ENCODE measurements around the gene STX3.

STX3 gene
- long read RNA-seq, donor 1, transcript STX3-201 (11 exons, 3,299 nt): major isoform, 7 of 87 reads
- long read RNA-seq, donor 1, partial matches to known transcripts: 9 of 87 reads
- long read RNA-seq, donor 1, other reads (novel, unspliced or antisense): 68 of 87 reads
- long read RNA-seq, donor 2, transcript STX3-201 (11 exons, 3,299 nt): major isoform, 7 of 7 reads
- long read RNA-seq, donor 2, partial matches to known transcripts: 0 of 7 reads
- long read RNA-seq, donor 2, other reads (novel, unspliced or antisense): 0 of 7 reads
- long read RNA-seq, donor 3, partial matches to known transcripts: 16 of 21 reads
- long read RNA-seq, donor 3, other reads (novel, unspliced or antisense): 0 of 21 reads
- long read RNA-seq, donor 4, partial matches to known transcripts: 8 of 11 reads
- long read RNA-seq, donor 4, other reads (novel, unspliced or antisense): 0 of 11 reads
- long read RNA-seq, donor 5, transcript STX3-201 (11 exons, 3,299 nt): major isoform, 8 of 11 reads
- long read RNA-seq, donor 5, partial matches to known transcripts: 0 of 11 reads
- long read RNA-seq, donor 5, other reads (novel, unspliced or antisense): 0 of 11 reads
- long read RNA-seq, donor 6, transcript STX3-201 (11 exons, 3,299 nt): major isoform, 6 of 72 reads
- long read RNA-seq, donor 6, partial matches to known transcripts: 0 of 72 reads
- long read RNA-seq, donor 6, other reads (novel, unspliced or antisense): 64 of 72 reads
- long read RNA-seq, donor 7, transcript STX3-201 (11 exons, 3,299 nt): major isoform, 13 of 15 reads
- long read RNA-seq, donor 7, partial matches to known transcripts: 0 of 15 reads
- long read RNA-seq, donor 7, other reads (novel, unspliced or antisense): 0 of 15 reads
- long read RNA-seq, donor 8, transcript STX3-201 (11 exons, 3,299 nt): major isoform, 8 of 29 reads
- long read RNA-seq, donor 8, partial matches to known transcripts: 21 of 29 reads
- long read RNA-seq, donor 8, other reads (novel, unspliced or antisense): 0 of 29 reads

DNA sequence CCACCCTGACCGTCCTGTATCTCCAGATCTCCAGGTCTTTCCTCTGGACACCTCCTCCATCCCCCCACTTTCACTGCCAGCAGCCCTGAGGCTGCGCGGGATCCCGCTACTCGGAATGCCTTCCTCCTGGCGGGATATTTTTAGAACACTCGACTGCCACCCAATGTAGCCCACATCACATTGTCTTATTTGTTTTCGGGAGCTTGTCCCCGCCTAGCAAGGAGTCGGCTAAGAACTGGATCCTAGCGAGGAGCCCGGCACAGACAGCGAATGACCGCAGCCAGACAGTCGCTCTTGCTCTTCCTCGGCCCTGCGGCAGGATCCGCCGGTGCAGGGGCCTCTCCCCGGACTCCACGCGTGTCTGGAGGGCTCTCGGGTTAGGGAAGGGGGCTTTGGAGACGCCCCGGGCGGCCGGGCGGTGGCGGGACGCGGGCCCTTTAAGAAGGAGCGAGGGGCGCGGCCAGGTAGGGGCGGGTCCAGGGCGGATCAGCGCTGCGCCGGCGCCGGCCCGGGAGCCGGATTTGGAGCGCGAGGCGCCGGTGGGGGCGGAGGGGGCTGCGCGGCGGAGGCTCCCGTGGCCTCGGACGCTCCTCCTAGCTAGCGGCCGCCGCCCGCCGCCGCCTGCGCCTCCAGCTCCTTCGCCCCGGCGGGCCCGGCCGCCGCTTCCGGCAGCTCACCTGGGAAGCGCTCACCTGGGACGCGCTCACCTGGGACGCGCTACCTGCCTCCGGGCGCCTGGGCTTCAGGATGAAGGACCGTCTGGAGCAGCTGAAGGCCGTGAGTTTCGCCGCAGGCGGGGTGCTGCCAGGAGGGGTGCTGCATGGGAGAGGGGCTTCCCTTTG is at the start of gene STX3:
Gene STX3 (plus strand): TSS at position 518 of the 842 bp plus-strand sequence. CDS start 230 bp downstream, at position 748.
- DNase-seq: peak; percentile 87

GRCh38 chr11:59706518-59707285 is 48.5 kb upstream of the STX3 start:
- no peak for DNase-seq

DNA sequence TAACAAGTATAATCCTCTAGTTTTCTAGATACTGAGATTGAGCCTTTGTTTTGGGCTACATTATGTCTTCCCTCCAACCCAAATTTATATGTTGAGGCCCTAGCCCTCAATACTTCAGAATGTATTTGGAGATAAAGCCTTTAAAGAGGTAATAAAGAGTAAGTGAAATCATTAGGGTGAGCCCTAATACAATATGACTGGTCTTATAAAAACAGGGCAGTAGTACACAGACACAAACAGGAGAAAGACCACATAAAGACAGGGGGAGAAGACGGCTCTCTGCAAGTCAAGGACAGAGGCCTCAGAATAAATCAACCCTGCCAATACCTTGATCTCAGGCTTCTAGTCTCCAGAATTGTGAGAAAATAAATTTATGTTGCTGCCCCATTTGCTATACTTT is 47.8 kb upstream of the STX3 start:
- no peak for DNase-seq

- no peak for DNase-seq
Observed at GRCh38 chr11:59708537-59708936, 46.6 kb upstream of the STX3 start.

GRCh38 chr11:59710136-59710847 is 44.9 kb upstream of the STX3 start:
- DNase-seq: no peak

GRCh38 chr11:59713745-59714144 is 41.4 kb upstream of the STX3 start, which contains the start of gene OR10V1:
TSS of gene OR10V1 (minus strand) at chr11:59713845. CDS start at chr11:59713845, 0 bp downstream.
- DNase-seq: no peak

GRCh38 chr11:59716051-59716450 is 39.1 kb upstream of the STX3 start:
- no peak for DNase-seq

- no peak for DNase-seq
Observed at GRCh38 chr11:59719556-59719955, 35.6 kb upstream of the STX3 start.

GRCh38 chr11:59724066-59724465 is 31.1 kb upstream of the STX3 start:
- DNase-seq: no peak

GRCh38 chr11:59727426-59727825 is 27.8 kb upstream of the STX3 start:
- no peak for DNase-seq

DNA sequence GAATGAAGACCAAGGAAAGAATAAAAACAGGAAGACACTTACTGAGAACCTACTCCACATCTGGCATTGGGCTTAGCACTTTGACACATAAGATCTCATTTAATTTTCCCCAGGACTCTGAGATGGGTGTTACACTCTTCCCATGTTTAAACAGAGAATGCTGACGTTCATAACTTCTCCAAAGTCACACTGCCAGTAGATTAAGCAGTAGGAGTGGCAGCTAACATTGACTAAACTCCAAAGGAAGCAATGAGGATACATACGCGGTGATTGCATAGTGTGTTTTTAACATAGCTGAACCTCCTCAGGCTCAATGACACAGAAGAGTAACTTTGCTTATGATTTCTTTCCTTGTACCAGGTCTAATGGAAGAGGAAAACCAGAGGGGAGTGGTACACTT is 27.0 kb upstream of the STX3 start:
- DNase-seq: no peak

DNA sequence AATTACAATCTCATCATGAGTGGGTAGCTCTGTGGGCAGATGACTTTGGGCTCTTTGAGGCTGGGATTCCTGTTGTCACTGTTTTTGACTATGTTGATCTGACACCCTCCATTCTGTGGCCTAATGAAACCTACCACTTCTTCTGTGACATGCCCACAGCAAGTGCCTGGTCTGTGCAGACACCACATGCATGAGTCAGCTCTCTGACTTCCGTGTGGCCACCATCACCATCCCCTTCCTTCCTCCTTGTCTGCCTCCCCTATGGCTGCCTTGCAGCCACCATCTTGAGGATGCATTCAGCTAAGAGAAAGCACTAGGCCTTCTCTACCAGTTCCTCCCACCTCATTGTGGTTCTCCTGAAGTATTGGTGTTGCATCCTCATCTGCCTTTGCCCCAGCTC is 26.3 kb upstream of the STX3 start:
- DNase-seq: no peak

DNA sequence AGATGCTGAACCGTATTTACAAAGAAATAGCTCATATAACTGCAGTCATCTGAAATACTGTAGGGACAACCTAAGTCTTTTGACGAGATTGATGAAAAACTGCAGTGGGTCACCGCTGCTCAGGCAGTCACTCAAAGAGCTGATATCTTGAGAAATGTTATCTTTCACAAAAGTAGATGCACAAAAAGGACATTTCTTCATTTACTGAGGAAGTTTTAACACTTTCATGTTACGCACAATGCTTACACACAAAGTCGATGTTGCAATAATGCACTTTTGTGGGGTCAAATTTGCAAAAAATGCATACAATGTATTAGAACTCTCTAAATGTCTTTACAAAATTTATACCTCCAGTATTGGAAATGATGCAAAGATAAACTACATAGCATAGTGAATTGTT is 25.3 kb upstream of the STX3 start:
- DNase-seq: no peak

DNA sequence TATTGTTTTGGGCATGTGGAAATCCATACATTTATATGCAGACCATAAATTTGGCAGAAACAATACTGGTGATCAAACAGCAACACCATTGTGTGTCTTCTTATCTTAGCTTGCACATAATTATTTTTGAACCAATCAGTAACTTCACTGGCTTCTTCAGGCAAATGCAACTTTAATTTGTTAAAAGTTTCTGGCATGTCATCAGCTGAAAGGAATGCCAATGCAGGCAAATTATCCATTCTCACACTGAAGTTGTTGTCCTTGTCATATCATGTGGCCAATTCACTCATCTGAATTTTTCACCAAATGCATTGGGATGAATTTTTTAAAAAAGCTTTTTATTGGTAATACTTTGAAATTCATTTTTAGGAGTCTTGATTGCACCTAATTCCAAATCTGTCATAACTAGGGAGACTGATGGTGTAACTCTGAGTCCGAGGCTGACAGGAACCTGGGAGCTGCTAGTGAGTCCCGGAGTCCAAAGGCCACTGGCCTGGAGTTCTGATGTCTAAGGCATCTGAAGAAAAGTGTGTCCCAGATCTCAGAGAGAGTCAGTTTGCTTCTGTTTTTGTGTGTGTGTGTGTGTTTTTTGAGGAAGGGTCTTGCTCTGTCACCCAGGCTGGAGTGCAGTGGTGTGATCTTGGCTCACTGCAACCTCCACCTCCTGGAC is 24.1 kb upstream of the STX3 start:
- DNase-seq: no peak

DNA sequence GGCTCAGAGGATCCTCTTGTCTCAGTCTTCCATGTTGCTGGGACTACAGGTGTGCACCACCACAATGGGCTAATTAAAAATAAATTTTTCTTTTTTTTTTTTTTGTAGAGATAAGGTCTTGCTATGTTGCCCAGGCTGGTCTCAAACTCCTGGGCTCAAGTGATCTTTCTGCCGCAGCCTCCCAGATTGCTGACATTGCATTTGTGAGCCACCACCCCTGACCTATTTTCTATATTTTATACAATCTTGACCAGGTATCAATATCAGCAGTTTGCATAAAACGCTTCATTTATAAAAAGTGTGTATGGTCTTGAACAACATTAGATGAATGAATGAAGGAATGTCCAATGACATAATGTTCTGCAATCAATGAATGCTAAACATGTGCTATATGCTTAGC is 9.1 kb upstream of the STX3 start:
- DNase-seq: no peak

DNA sequence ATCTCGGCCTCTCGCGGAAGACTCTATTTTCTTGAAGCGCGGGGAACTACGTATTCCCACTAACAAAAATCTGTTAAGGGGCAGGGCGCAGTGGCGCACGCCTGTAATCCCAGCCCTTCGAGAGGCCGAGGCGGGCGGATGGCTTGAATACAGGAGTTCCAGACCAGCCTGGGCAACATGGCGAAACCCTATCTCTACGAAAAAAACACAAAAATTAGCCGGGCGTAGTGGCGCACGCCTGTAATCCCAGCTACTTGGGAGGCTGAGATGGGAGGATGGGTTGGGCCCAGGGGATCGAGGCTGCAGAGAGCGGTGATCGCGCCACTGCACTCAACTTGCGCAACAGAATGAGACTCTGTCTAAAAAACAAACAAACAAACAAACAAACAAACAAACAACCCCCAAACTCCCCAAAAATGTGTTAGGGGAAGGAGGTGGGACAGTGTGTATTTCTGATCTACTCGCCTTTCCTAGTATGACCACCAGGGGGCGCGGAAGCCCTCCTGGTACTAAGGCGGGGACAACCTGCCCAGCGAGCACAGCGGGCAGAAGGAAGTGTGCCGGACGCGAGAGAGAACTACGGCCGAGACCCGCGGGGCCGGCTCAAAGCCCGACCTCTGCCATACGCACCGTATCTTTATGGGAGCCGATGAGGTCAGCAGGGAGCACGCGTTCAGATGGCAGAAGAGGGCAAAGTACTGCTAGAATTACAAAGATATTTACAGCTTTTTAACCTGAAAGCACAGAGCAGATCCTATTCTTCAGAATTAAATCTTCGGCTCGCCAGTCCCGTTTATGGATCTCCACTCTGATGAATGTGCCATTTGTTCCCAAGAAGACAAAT is 1.3 kb upstream of the STX3 start:
- DNase-seq: peak; percentile 78

DNA sequence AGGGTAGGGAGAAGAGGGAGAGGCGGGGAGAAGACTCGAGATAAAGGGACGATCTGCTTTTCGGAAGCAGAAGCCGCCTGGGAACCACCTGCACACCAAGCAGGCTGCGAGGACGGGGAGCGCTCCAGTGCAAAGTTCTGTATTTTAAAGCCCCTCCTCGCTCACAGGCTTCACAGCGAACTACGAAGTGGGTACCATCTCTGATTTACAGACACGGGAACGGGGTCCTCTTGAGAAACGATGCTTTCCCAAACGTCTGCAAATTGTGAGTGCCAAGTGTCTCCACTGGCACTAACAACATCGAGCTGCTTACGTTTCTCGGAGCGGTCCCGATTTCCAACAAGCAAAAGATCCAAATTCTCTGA is 700 bp upstream of the STX3 start:
- DNase-seq: no peak

DNA sequence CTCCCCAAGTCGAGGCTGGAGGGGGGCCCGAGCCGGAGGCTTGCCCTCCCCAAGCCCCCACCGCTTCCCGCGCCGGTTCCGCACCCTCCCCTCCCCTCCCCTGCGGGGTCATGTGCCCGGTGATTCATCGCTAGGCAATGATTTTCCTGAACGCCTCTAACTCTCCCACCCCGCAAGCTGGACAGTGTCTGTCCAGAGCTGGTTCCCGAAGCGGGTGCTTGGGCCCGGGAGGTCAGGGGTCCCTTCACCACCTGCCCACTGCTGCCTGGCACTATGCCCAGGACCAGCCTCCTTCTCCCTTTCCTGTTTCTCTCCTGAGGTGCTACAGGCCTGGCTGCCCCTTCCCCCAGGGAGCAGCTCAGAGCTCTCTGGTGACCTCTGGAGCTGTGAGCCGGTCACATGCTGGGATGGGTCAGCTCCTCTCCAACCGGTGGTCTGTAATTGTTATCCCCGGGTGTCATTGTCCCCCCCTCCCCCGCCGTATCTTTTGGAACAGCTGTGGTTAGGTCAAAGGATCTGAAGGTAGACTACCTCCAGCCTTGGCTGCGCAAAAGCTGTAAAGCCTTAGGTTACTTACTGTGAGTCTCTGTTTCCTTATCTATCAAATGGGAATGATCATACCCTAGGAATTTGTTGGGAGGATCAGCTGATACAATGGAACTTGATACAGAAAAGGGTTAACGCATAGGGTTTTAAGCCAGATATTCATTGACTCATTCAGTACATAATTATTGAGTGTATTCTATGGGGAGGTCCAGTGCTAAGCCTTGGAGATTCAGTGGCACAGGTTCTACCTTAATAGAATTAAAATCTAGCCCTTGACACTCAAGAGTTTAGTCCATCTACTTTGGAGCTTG is 753 bp downstream of the STX3 start:
- DNase-seq: peak; percentile 70

Data from right kidney (tissue), 9 donors.